Naive thymus-derived CD4-positive, alpha-beta T cell (primary cell): ENCODE results near the gene CFH. TPM values are rescaled to one million over a fixed set of nuclear protein-coding genes. Genes with fewer than 3 reads are reported as not detected.
"Not testable (repeated sequence)": the region's sequence is repeated elsewhere in the genome, so short reads cannot be mapped to it uniquely, and the experiment has no call there.

Experiments used
- ATAC-seq: fragments of 150-1000 bp; cut with Tn5 transposase; 2 replicates; pipeline ENCODE4 v1.10.0; 2021; ENCODE audit warnings: mild to moderate bottlenecking, moderate library complexity
- CTCF ChIA-PET: fragments of 350-600 bp; sonication (Branson Sonifier 250); formaldehyde crosslinking; loops from one replicate; lab custom pipeline; 2021; ENCODE audit warnings: antibody characterized with exemption; lab: Charles Lee
- POLR2A ChIA-PET: fragments of 350-600 bp; sonication (Branson Sonifier 250); formaldehyde crosslinking; loops from one replicate; lab custom pipeline; 2021; ENCODE audit warnings: antibody characterized with exemption, inconsistent platforms; lab: Charles Lee
- DNase-seq, 9 donors: peaks; one replicate each; pipeline versions ENCODE4 v3.0.0 to v3.0.0-alpha.2; 2020 to 2022; ENCODE audit warnings: mixed read lengths in 1 of 9
- H3K27ac ChIP-seq: one replicate; pipeline ENCODE4 v1.7.0; 2013; ENCODE audit warnings: mild to moderate bottlenecking, low read depth, low read length, moderate library complexity
- H3K27me3 ChIP-seq, 2 donors: one replicate each; pipeline ENCODE4 v1.7.0; 2013; ENCODE audit warnings: low read length in 2 of 2, mild to moderate bottlenecking in 2 of 2, moderate library complexity in 2 of 2; ENCODE audit not compliant: control insufficient read depth in 2 of 2, insufficient read depth in 2 of 2
- H3K36me3 ChIP-seq, 3 experiments: 1 replicate in 2 of 3; 2 replicates in 1 of 3; pipeline ENCODE4 v1.7.0; 2013; ENCODE audit warnings: low read length in 3 of 3, mild to moderate bottlenecking in 3 of 3, moderate library complexity in 1 of 3; ENCODE audit not compliant: insufficient read depth in 3 of 3, control insufficient read depth in 2 of 3
- H3K4me1 ChIP-seq, 2 donors: one replicate each; pipeline ENCODE4 v1.7.0; 2013; ENCODE audit warnings: low read length in 2 of 2, mild to moderate bottlenecking in 2 of 2, moderate library complexity in 1 of 2; ENCODE audit not compliant: control insufficient read depth in 2 of 2, insufficient read depth in 2 of 2
- H3K4me3 ChIP-seq: 2 replicates; pipeline ENCODE4 v1.7.0; 2013; ENCODE audit warnings: mild to moderate bottlenecking, low read length
- H3K9me3 ChIP-seq, 3 experiments: 1 replicate in 2 of 3; 2 replicates in 1 of 3; pipeline ENCODE4 v1.7.0; 2013; ENCODE audit warnings: low read length in 3 of 3; ENCODE audit not compliant: control insufficient read depth in 2 of 3
- H3K27ac Mint-ChIP-seq, 9 donors: one replicate each; pipeline ENCODE4 v1.8.0; 2020 to 2022; ENCODE audit warnings: mixed read lengths in 9 of 9, mild to moderate bottlenecking in 8 of 9, moderate library complexity in 5 of 9, inconsistent platforms in 2 of 9
- H3K27me3 Mint-ChIP-seq, 5 donors: one replicate each; pipeline ENCODE4 v1.8.0; 2021 to 2022; ENCODE audit warnings: mixed read lengths in 5 of 5, mild to moderate bottlenecking in 1 of 5
- H3K36me3 Mint-ChIP-seq, 5 donors: one replicate each; pipeline ENCODE4 v1.8.0; 2020 to 2022; ENCODE audit warnings: mixed read lengths in 5 of 5, mild to moderate bottlenecking in 3 of 5, inconsistent platforms in 1 of 5
- H3K4me1 Mint-ChIP-seq, 7 donors: one replicate each; pipeline ENCODE4 v1.8.0; 2020 to 2022; ENCODE audit warnings: mixed read lengths in 7 of 7, mild to moderate bottlenecking in 3 of 7, inconsistent platforms in 1 of 7
- H3K4me3 Mint-ChIP-seq, 10 donors: one replicate each; pipeline ENCODE4 v1.8.0; 2020 to 2022; ENCODE audit warnings: mild to moderate bottlenecking in 10 of 10, mixed read lengths in 10 of 10, moderate library complexity in 6 of 10, inconsistent platforms in 2 of 10
- H3K9me3 Mint-ChIP-seq, 11 donors: one replicate each; pipeline ENCODE4 v1.8.0; 2020 to 2022; ENCODE audit warnings: mixed read lengths in 11 of 11, mild to moderate bottlenecking in 4 of 11, inconsistent platforms in 1 of 11, moderate library complexity in 1 of 11
- intact Hi-C, 2 donors: fragments of 100-400 bp; cut with micrococcal nuclease; formaldehyde crosslinking; loops; one replicate each; pipeline ENCODE4 v1.15.1; 2023
- polyA plus RNA-seq, 2 donors: library from polyadenylated mRNA; unstranded; fragments of 300-500 nt; fragmentation: Illumina TruSeq; gene quantifications; one replicate each; pipeline ENCODE4 v1.2.3, GENCODE V29; 2021
- total RNA-seq, 6 experiments: library from RNA in 5 of 6; stranded (reverse) in 5 of 6; gene quantifications; 1 replicate in 5 of 6; 2 replicates in 1 of 6; pipeline ENCODE4 v1.2.3 and lab custom pipeline; 2021 to 2026

Gene CFH
- total and polyA plus RNA-seq, 7 experiments from 2014 or later = 0.22 to 10.6 (median 1.3) TPM; not detected in 2

GRCh38 chr1:196733091-196733970, 81.5 kb downstream of the CFH start:
- Mint-ChIP-seq H3K4me3 (no peak overlapping the region), H3K27ac (no peak overlapping the region), H3K27me3 (no peaks in the 10 kb centered on the region), H3K36me3 (peaks cover 0 to 4% (median 0%) of the 10 kb centered on the region in 5 donors), H3K9me3 (peaks cover 0 to 12% (median 6%) of the 10 kb centered on the region in 11 donors), H3K4me1 (no peaks in the 10 kb centered on the region)
- H3K27ac ChIP-seq = no peak overlapping the region
- ChIA-PET CTCF (no interaction called here), POLR2A (no interaction called here)
- H3K27me3 ChIP-seq = no peaks in the 10 kb centered on the region
- ATAC-seq = no peak
- no peak for DNase-seq
- no peaks in the 10 kb centered on the region for H3K4me1 ChIP-seq
- no peaks in the 10 kb centered on the region for H3K36me3 ChIP-seq
- H3K9me3 ChIP-seq = no peaks in the 10 kb centered on the region
- no peak overlapping the region for H3K4me3 ChIP-seq
- intact Hi-C loops = loop anchor here in 1 of 2 donors (10.0 kb wide), 1 partner anchor 121 kb away; no protein-coding TSS in a partner anchor

GRCh38 chr1:196734006-196734405, 82.2 kb downstream of the CFH start:
- Histone ChIP-seq H3K9me3 (peaks cover 0 to 5% (median 0%) of the 10 kb centered on the region in 3 experiments), H3K27me3 (no peaks in the 10 kb centered on the region), H3K27ac (no peak overlapping the region), H3K4me3 (no peak overlapping the region), H3K4me1 (no peaks in the 10 kb centered on the region), H3K36me3 (no peaks in the 10 kb centered on the region)
- ChIA-PET CTCF (no interaction called here), POLR2A (no interaction called here)
- DNase-seq (no peak), ATAC-seq (no peak)
- no peaks in the 10 kb centered on the region for H3K27me3 Mint-ChIP-seq
- intact Hi-C loops = loop anchor here in 1 of 2 donors (10.0 kb wide), 1 partner anchor 121 kb away; no protein-coding TSS in a partner anchor
- H3K9me3 Mint-ChIP-seq = peaks cover 0 to 18% (median 6%) of the 10 kb centered on the region in 11 donors
- H3K4me3 Mint-ChIP-seq = no peak overlapping the region
- H3K27ac Mint-ChIP-seq = no peak overlapping the region
- H3K36me3 Mint-ChIP-seq = peaks cover 0 to 4% (median 0%) of the 10 kb centered on the region in 5 donors
- H3K4me1 Mint-ChIP-seq = no peaks in the 10 kb centered on the region

- no peaks in the 10 kb centered on the region for H3K27me3 ChIP-seq
- no peak overlapping the region for H3K27ac Mint-ChIP-seq
- H3K36me3 ChIP-seq = no peaks in the 10 kb centered on the region
- H3K4me1 ChIP-seq = no peaks in the 10 kb centered on the region
- intact Hi-C loops = loop anchor here in 1 of 2 donors (10.0 kb wide), 1 partner anchor 120 kb away; no protein-coding TSS in a partner anchor
- no peaks in the 10 kb centered on the region for H3K4me1 Mint-ChIP-seq
- H3K27me3 Mint-ChIP-seq = no peaks in the 10 kb centered on the region
- CTCF ChIA-PET = no interaction called here
- no peak overlapping the region for H3K4me3 Mint-ChIP-seq
- DNase-seq = no peak
- H3K27ac ChIP-seq = no peak overlapping the region
- peaks cover 0 to 4% (median 0%) of the 10 kb centered on the region in 5 donors for H3K36me3 Mint-ChIP-seq
- H3K4me3 ChIP-seq = no peak overlapping the region
- peaks cover 0 to 5% (median 0%) of the 10 kb centered on the region in 3 experiments for H3K9me3 ChIP-seq
- no peak for ATAC-seq
- POLR2A ChIA-PET = no interaction called here
- H3K9me3 Mint-ChIP-seq = peaks cover 3 to 22% (median 9%) of the 10 kb centered on the region in 11 donors
Observed at GRCh38 chr1:196734460-196734859, 82.6 kb downstream of the CFH start.

DNA sequence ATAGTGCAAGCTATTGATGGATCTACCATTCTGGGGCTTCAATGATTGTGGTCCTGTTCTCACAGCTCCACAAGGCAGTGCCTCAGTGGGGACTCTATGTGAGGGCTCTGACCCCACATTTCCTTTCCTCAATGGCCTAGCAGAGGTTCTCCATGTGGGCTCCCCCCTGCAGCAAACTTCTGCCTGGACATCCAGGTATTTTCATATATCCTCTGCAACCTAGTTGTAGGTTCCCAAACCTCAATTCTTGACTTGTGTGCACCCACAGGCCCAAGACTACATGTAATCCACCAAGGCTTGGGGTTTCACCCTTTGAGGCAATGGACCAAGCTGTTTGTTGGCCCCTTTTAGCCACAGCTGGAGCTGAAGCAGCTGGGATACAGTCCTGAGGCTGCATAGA, 86.9 kb downstream of the CFH start:
- Histone ChIP-seq H3K4me1 (no peaks in the 10 kb centered on the region), H3K27me3 (no peaks in the 10 kb centered on the region), H3K36me3 (no peaks in the 10 kb centered on the region), H3K9me3 (peaks cover 0 to 5% (median 0%) of the 10 kb centered on the region in 3 experiments), H3K27ac (no peak overlapping the region), H3K4me3 (no peak overlapping the region)
- ATAC-seq (no peak), DNase-seq (no peak)
- H3K4me3 Mint-ChIP-seq = no peak overlapping the region
- CTCF ChIA-PET = no interaction called here
- peaks cover 5 to 33% (median 10%) of the 10 kb centered on the region in 11 donors for H3K9me3 Mint-ChIP-seq
- no peaks in the 10 kb centered on the region for H3K27me3 Mint-ChIP-seq
- peaks cover 0 to 1% (median 0%) of the 10 kb centered on the region in 7 donors for H3K4me1 Mint-ChIP-seq
- H3K36me3 Mint-ChIP-seq = no peaks in the 10 kb centered on the region
- intact Hi-C loops = loop anchor here in 1 of 2 donors (10.0 kb wide), 1 partner anchor 116 kb away; no protein-coding TSS in a partner anchor
- H3K27ac Mint-ChIP-seq = no peak overlapping the region
- POLR2A ChIA-PET = no interaction called here

DNA sequence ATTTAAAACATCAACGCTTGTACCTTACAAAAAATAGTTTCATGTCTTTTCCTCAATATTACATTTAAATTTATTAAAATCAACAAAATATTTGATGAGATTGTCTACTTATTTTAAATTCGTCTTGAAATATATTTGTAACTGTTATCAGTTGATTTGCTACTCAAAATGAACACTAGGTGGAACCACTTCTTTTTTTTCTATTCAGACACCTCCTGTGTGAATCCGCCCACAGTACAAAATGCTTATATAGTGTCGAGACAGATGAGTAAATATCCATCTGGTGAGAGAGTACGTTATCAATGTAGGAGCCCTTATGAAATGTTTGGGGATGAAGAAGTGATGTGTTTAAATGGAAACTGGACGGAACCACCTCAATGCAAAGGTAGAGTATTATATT, 91.4 kb downstream of the CFH start:
- H3K4me1 ChIP-seq, H3K4me1 Mint-ChIP-seq, H3K36me3 ChIP-seq, intact Hi-C loops, H3K27me3 ChIP-seq, H3K4me3 Mint-ChIP-seq, H3K36me3 Mint-ChIP-seq, ATAC-seq, CTCF ChIA-PET, H3K27ac Mint-ChIP-seq, DNase-seq, H3K27ac ChIP-seq, POLR2A ChIA-PET, H3K4me3 ChIP-seq, H3K9me3 ChIP-seq, H3K27me3 Mint-ChIP-seq: not testable (repeated sequence)
- peaks cover 3 to 26% (median 7%) of the 10 kb centered on the region in 11 donors for H3K9me3 Mint-ChIP-seq

GRCh38 chr1:196765019-196765740, 113.3 kb downstream of the CFH start:
- POLR2A ChIA-PET, H3K9me3 ChIP-seq, H3K4me1 ChIP-seq, H3K36me3 Mint-ChIP-seq, H3K4me3 ChIP-seq, H3K27ac Mint-ChIP-seq, H3K4me3 Mint-ChIP-seq, intact Hi-C loops, H3K27ac ChIP-seq, H3K27me3 ChIP-seq, H3K4me1 Mint-ChIP-seq, H3K9me3 Mint-ChIP-seq, H3K27me3 Mint-ChIP-seq, CTCF ChIA-PET, DNase-seq, ATAC-seq, H3K36me3 ChIP-seq: not testable (repeated sequence)
